Stimulated activated CD8-positive, alpha-beta memory T cell treated with anti-CD3 and anti-CD28 coated beads, Interleukin-4, amount 100 ng/mL, for 24 hours (primary cell): ENCODE results near the gene UBE2A.

ENCODE experiments used
- DNase-seq: peaks from one replicate; pipeline ENCODE4 v3.0.0-alpha.2; 2020; ENCODE audit warnings: low read depth

Gene UBE2A

GRCh38 chrX:119607018-119607389, 32.6 kb downstream of the UBE2A start:
- no peak for DNase-seq

- DNase-seq: no peak
Observed at GRCh38 chrX:119614776-119615175, 40.4 kb downstream of the UBE2A start.

GRCh38 chrX:119617517-119618164, 43.3 kb downstream of the UBE2A start:
- no peak for DNase-seq

- no peak for DNase-seq
Observed at GRCh38 chrX:119618439-119618838, 44.1 kb downstream of the UBE2A start.

GRCh38 chrX:119622356-119623232, 48.2 kb downstream of the UBE2A start:
- no peak for DNase-seq

- DNase-seq: no peak
Observed at GRCh38 chrX:119624417-119624816, 50.1 kb downstream of the UBE2A start.

- no peak for DNase-seq
Observed at GRCh38 chrX:119624951-119625668, 50.7 kb downstream of the UBE2A start.

- DNase-seq: no peak
Observed at GRCh38 chrX:119625843-119626242, 51.5 kb downstream of the UBE2A start.
